ENCODE data around the gene CD40LG. TPM values are rescaled to one million over a fixed set of nuclear protein-coding genes. Genes with fewer than 3 reads are reported as not detected.

Gene CD40LG
- total and polyA plus RNA-seq, 2 of the 13 experiments (the other 11 are each of a cell fraction or from before 2014, with no cell fraction given), result not detected

- H3K4me2 ChIP-seq (ENCODE audit: low read depth, low read length), result no peak overlapping the region
- no peak overlapping the region for H2AFZ ChIP-seq (ENCODE audit: low read length)
- H3K9me3 ChIP-seq (ENCODE audit: low read length), result no peaks in the 10 kb centered on the region
- H3K4me1 ChIP-seq (ENCODE audit: insufficient read depth, low read length), result no peaks in the 10 kb centered on the region
- H3K9ac ChIP-seq (ENCODE audit: insufficient read depth, low read depth, low read length), result no peak overlapping the region
- no peak for FAIRE-seq
- H3K27me3 ChIP-seq (ENCODE audit: control insufficient read depth in 1 of 2, insufficient read depth in 2 of 2, low read length in 2 of 2), result no peaks in the 10 kb centered on the region; a peak in 1 of 5 replicates
- no peak overlapping the region for H3K27ac ChIP-seq (ENCODE audit: extremely low read length, insufficient read depth, low read length)
- H3K79me2 ChIP-seq (ENCODE audit: insufficient read depth, low read length), result no peaks in the 10 kb centered on the region
- CTCF ChIA-PET (ENCODE audit: low intra/inter-chr PET ratio, low total read pairs), result no interaction called here
- H3K36me3 ChIP-seq (replicated peaks in 1 of 2; ENCODE audit: control insufficient read depth in 1 of 2, insufficient read depth in 2 of 2, low read length in 2 of 2), result no peaks in the 10 kb centered on the region
- WGBS (ENCODE audit: low lambda C conversion rate), result 0% methylated on average over 2 of the region's 2 CpGs
- DNase-seq (ENCODE audit: low spot score), result no peak
- in situ Hi-C loops (cut with HindIII; ENCODE audit: extremely low pct_ligation_motif_present, low pct_unique_long_range_greater_than_20kb), result no loop called here
- no peak overlapping the region for H3K4me3 ChIP-seq (replicated peaks in 1 of 3; ENCODE audit: insufficient read depth in 1 of 3, low read depth in 2 of 3, low read length in 3 of 3)
- POLR2A ChIA-PET, result no interaction called here
- H4K20me1 ChIP-seq (ENCODE audit: insufficient read depth, low read length), result no peaks in the 10 kb centered on the region
- intact Hi-C loops (cut with micrococcal nuclease; ENCODE audit: unreplicated experiment), result no loop called here
- ATAC-seq, result no peak
- BruUV-seq (replicated peaks), result no TSS peak
- TF ChIP-seq RERE (CRISPR knock-in tag; IDR thresholded peaks at IDR 0.05; ENCODE audit: low read depth) (no peak), ZKSCAN1 (IDR thresholded peaks at IDR 0.05; ENCODE audit: low read length) (no peak), HIVEP1 (CRISPR knock-in tag; IDR thresholded peaks at IDR 0.05) (no peak), PRDM15 (CRISPR knock-in tag; IDR thresholded peaks at IDR 0.05) (no peak), ZNF878 (CRISPR knock-in tag; IDR thresholded peaks at IDR 0.05) (no peak), ZNF136 (CRISPR knock-in tag; IDR thresholded peaks at IDR 0.05; ENCODE audit: low read depth) (no peak), MZF1 (CRISPR knock-in tag; IDR thresholded peaks at IDR 0.05; ENCODE audit: borderline replicate concordance) (no peak), ZSCAN12 (CRISPR knock-in tag; IDR thresholded peaks at IDR 0.05) (no peak), ZNF552 (CRISPR knock-in tag; IDR thresholded peaks at IDR 0.05; ENCODE audit: borderline replicate concordance) (no peak), ZNF782 (CRISPR knock-in tag; IDR thresholded peaks at IDR 0.05; ENCODE audit: borderline replicate concordance) (no peak), ZNF567 (CRISPR knock-in tag; IDR thresholded peaks at IDR 0.05; ENCODE audit: borderline replicate concordance) (no peak)
Measured at GRCh38 chrX:136662104-136662503, 14.1 kb downstream of the CD40LG start.
